Measurements from ENCODE around the gene ZCRB1.
"Not testable (repeated sequence)": the region's sequence is repeated elsewhere in the genome, so short reads cannot be mapped to it uniquely, and the experiment has no call there.

The ZCRB1 gene, protein sequence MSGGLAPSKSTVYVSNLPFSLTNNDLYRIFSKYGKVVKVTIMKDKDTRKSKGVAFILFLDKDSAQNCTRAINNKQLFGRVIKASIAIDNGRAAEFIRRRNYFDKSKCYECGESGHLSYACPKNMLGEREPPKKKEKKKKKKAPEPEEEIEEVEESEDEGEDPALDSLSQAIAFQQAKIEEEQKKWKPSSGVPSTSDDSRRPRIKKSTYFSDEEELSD

DNA sequence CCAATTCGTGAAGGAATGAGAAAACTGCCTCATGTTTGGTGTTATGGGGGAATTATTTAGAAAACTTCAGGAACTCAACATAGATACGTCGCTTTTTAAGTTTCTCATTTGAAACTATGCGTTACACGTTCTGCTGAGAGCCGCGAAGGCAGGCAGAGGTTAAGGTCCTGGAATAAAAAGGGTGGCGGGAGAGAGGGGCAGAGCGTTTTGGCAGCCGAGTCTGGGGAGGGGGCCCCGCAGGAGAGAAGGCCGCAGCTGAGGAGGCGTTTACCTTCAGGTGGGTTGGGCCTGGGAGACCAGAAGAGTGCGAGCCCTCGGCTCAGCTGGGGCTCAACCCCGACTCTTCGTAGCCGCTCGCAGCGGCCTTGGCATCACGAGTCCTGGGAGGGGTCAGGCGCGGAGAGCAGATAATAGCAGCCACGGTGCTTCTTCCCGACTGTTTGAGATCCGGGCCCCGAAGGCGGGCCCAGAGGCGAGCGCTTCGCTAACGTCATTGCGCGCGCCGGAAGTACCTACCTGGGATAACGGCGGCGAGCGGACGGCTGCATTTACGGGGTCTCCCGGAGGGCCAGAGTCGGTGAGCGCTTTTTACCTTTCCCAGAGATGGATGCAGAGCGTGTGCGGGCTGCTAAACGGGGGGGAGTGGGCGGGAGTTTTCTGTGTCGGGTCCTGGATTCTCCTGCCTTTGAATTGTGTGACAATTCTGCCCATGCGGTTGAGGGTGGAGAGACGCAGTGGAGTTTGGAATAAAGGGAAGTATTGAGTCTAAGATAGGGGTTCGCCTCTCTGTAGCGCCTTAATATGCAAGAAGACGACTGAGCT lies at the start of gene ZCRB1, which contains the start of gene PPHLN1:
ZCRB1 (minus strand) TSS at position 442 of the 822 bp plus-strand sequence. CDS start 1,992 bp downstream, outside the sequence.
PPHLN1 (plus strand) TSS at position 515 of the 822 bp plus-strand sequence. CDS start 9,736 bp downstream, outside the sequence.
- DNase-seq (ENCODE audit: low read depth in 2 of 2, low spot score in 1 of 2): peak; percentile 38 to 65

DNA sequence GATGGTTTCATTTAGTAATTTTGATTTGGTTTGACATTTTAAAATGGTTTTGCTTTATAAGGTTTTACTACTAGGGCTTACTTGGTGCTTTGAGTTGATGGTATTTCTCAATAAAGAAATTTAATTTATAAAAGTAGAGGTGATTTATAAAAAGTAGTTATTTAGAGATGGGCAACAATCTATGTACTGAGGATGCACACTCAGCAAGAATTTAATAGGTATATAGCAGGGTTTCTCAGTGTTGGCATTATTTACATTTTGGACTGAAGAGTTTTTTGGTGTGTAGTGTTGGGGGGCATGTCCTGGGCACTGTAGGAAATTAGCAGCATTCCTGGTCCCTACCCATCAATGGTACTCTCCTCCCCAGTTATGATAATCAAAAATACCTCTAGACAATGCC lies 47.8 kb upstream of the ZCRB1 start:
- DNase-seq (ENCODE audit: low read depth in 2 of 2, low spot score in 1 of 2): no peak

DNA sequence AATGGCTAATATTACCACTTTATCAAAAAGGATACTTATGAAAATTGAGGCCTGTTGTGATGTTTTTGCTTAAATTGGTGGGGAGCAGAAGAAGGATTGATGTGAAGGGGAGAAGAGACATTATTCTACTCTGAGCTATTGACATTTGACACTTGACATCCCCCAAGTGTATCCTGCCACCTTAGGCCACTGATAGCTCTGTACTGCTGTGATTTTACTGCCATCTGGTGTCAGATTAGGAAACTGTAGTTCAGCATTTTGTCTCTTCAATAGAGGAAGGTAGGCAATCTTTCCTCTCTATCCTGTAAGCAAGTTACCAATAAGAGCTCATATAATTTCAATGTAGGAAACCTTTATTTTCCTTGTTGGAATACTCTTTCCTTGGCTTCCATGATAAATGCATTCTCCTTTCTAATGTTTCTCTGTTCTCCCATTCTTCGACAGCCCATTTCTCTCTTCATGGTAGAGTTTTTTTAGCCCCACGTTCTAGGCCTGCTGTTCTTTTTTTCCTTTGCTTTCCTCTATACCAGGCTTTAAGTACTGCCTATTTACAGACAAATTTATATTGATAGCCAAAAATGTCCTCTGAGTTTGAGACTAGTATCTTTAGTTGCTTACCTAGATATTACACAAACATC lies 46.4 kb upstream of the ZCRB1 start:
- DNase-seq (ENCODE audit: low read depth in 2 of 2, low spot score in 1 of 2): no peak

DNA sequence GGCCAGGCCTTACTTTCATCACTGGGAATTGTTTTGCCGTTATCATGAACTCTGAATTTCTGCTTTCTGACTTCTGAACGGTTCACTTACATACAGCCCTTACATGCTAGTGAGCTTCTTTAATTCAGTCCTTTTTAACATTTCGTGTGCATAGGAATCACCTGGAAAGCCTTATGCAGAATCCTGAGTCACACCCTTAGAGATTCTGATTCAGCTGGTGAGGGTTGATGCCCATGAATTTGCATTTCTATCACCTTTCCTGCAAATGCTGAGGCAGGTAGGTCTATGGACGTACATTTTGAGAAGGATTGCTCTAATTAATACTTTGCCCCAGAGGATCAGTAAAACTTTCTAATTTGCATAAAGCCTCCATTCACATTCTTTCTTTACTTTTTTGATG lies 44.1 kb upstream of the ZCRB1 start:
- no peak for DNase-seq (ENCODE audit: low read depth in 2 of 2, low spot score in 1 of 2)

DNA sequence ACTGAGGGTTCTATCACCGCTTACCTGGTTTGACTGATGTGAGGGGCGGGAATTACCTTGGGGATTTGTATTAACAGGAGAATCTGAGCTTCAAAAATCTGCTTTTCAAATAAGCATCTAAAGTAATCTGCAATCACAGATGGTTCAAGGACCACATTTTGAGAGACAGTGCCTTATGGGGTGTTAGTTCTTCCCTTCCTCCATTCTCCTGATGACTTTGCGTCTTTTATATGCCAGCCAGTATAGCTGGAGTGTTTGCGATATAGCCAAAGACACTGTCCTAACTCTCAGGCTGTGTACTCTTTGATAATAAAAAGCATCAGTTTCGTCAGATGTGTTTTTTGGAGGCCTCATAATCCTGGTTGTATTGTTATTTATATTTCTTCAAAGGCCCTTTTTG lies 39.6 kb upstream of the ZCRB1 start:
- DNase-seq (ENCODE audit: low read depth in 2 of 2, low spot score in 1 of 2): no peak

DNA sequence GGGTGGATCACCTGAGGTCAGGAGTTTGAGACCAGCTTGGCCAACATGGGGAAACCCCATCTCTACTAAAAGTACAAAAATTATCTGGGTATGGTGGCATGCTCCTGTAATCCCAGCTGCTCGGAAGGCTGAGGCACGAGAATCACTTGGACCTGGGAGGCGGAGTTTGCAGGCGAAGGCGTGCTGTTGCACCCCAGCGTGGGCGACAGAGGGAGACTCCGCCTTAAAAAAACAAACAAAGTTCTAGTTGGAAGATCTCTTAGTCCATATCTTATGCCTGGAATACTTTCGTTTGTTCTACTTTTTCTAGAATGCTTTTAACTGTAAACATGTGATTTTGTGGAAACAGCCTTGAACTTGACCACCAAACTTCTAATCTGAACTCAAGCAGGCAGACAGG lies 38.8 kb upstream of the ZCRB1 start:
- no peak for DNase-seq (ENCODE audit: low read depth in 2 of 2, low spot score in 1 of 2)

DNA sequence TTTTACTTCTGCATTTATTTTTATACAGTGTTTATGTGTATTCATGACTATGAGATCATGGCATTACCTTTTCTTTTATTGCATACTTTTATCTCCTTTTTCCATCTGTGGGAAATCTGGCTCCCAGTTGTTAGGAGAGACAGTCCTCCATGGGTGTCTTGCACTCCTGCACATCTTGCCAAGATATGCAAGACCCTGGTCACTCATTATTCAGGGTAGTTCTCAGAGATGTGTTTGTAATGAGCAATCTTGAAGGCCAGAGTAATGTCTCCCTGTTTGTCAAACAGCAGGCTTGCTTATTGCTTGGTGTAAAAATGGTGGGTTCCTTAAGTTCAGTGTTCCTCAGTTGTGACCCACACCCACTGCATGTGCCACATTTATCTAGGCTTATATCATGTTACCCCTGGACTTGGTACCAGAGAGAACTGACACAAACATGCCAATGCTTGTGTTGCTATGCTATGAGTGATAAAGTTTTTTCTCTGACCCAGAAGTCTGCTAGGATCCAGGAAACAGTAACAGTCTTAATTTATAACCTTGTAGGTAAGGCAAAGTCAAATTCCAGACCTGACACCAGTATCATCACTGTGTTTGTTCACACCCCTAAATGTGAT lies 36.9 kb upstream of the ZCRB1 start:
- no peak for DNase-seq (ENCODE audit: low read depth in 2 of 2, low spot score in 1 of 2)

DNA sequence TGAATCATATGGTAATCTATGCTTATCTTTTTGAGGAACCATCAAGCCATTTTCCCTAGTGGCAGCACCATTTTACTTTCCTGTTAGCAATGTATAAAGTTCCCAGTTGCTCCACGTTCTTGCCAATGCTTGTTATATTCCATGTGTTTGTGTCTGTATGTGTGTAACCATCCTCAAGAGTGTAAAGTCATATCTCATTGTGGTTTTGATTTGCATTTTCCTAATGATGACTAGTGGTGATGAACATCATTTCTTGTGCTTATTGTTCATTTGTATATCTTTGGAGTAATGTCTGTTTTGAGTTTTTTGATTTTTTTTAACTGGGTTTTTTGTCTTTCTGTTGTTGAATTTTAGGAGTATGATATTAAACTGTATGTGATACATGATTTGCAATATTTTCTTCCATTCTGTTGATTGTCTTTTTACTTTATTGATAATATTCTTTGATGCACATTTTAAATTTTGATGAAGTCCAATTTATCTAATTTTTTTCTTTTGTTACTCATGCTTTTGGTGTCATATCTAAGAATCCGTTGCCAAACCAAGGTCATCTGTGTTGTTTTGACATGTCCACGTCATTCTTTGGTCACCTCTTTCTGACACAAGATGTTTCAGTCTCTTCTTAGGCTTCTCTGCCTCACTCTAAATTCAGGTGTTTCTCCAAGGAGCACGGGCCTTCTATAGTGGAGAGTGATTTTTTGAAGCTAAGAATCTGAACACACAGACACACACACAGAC lies 36.2 kb upstream of the ZCRB1 start:
- DNase-seq (ENCODE audit: low read depth in 2 of 2, low spot score in 1 of 2): no peak

DNA sequence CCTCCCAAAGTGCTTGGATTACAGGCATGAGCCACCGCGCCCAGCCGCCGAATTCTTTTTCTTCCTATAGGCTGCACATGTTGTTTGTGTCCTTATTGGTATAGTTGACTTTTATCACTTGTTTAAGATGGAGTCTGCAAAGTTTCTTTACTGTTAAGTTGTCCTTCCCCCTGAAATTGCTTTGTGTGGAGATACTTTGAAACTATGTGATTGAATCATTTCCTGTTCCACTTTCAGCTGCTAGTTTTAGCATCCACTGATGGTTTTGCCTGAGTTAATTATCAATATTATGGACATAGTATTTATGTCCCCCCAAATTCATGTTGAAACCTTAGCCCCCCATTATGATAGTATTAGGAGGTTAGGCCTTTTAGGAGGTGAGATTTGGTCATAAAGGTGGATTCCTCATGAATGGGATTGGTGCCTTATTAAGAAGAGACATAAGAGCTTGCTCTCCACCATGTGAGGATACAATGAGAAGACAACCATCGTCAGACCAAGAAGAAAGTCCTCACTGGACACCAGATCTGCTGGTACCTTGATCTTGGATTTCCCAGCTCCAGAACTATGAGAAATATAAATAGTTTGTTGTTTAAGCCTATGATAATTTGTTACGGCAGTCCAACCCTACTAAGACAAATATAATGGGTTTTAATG lies 35.0 kb upstream of the ZCRB1 start:
- no peak for DNase-seq (ENCODE audit: low read depth in 2 of 2, low spot score in 1 of 2)

DNA sequence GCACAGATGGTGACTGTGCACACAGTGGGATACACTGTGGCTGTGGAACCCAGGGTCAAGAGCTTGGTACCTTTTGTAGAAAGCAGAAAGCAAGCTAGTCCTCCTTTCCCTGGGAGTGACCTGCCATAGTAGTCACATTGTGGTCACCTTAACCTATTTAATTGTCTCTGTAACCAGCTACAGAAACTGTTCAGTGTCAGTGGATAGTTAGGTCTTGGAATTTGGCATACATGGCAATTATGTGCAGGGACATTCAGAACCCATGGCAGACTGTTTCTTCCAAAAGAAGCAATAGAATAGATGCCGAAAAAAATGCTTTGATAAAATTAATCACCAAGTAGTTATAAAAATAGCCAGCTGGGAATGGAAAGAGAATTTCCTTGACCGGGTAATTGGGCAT lies 30.4 kb upstream of the ZCRB1 start:
- no peak for DNase-seq (ENCODE audit: low read depth in 2 of 2, low spot score in 1 of 2)

DNA sequence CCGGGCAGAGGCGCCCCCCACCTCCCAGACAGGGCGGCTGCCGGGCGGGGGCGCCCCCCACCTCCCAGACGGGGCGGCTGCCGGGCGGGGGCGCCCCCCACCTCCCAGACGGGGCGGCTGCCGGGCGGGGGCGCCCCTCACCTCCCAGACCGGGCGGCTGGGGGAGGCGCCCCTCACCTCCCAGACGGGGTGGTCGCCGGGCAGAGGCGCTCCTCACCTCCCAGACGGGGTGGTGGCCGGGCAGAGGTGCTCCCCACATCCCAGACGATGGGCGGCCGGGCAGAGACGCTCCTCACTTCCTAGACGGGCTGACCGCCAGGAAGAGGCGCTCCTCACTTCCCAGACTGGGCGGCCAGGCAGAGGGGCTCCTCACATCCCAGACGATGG lies 24.1 kb upstream of the ZCRB1 start:
- DNase-seq (ENCODE audit: low read depth in 2 of 2, low spot score in 1 of 2): not testable (repeated sequence)

DNA sequence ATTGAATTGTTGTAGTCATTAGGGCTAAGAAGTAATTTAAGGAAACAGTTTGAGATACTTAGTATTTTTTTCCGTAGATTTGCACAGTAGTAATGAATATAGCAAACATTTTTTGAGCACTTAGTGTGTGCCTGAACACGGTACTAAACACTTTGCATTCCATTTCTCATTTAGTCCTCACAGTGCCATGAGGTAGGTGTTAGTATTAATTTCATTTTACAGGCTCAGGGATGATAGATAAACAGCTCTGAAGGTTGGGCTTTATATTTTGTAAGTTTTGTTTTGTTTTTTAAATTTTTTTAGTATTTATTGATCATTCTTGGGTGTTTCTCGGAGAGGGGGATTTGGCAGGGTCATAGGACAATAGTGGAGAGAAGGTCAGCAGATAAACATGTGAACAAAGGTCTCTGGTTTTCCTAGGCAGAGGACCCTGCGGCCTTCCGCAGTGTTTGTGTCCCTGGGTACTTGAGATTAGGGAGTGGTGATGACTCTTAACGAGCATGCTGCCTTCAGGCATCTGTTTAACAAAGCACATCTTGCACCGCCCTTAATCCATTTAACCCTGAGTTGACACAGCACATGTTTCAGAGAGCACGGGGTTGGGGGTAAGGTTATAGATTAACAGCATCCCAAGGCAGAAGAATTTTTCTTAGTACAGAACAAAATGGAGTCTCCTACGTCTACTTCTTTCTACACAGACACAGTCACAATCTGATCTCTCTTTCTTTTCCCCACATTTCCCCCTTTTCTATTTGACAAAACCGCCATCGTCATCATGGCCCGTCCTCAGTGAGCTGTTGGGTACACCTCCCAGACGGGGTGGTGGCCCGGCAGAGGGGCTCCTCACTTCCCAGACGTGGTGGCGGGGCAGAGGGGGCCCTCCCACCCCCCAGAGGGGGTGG lies 23.5 kb upstream of the ZCRB1 start:
- DNase-seq (ENCODE audit: low read depth in 2 of 2, low spot score in 1 of 2): not testable (repeated sequence)

DNA sequence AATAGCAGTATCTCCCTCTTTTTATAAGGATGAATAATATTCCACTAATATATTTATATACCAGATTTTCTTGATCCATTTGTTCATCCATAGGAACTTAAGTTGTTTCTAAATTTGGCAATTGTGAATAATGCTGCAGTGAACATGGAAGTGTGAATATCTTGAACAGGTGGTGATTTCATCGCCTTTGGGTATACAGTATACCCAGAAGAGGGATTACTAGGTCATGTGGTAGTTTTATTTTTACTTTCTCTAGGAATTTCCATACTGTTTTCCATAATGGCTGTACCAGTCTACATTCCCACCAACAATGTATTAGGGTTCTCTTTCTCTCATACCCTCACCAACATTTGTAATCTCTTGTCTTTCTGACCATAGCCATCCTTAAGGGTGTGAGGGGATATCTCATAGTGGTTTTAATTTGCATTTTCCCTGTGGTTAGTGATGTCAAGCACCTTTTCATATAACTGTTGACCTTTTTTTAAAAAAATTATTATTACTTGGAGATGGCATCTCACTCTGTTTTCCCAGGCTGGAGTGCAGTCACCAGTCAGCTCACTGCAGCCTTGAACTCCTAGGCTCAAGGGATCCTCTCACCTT lies 20.6 kb upstream of the ZCRB1 start:
- DNase-seq (ENCODE audit: low read depth in 2 of 2, low spot score in 1 of 2): no peak

DNA sequence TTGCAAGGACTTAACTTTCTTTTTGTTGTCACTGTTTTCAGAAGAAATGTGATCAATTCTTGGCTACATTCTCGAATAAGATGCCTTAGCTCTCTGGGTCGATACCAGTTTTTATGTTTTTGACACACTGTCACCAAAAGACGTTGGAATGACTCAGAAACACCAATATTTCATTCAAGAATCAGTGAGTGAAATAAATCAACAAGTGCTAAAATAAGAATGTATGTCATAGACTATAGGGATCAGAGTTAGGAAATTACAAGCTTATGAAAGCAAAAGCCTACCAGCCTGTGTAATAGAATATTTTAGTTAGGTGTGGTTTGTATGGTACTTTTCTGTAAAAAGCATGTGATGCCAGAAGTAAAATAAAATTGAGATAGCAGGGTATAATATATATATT lies 17.8 kb upstream of the ZCRB1 start:
- DNase-seq (ENCODE audit: low read depth in 2 of 2, low spot score in 1 of 2): no peak

DNA sequence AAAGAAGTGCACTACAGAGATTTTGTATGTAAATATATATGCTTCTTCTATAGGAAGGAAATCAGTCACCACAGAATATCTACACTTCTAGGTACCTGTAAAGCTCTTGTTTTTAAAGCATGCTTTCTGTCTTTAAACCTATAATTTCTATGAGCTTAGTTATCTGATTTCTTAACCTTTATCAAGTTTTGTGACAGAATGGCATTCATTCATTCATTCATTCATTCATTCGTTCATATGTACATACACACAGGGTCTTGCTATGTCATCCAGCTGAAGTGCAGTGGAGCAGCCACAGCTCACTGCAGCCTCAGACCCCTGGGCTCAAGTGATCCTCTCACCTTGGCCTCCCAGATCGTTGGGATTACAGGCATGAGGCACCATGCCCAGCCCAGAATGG lies 16.1 kb upstream of the ZCRB1 start:
- no peak for DNase-seq (ENCODE audit: low read depth in 2 of 2, low spot score in 1 of 2)

DNA sequence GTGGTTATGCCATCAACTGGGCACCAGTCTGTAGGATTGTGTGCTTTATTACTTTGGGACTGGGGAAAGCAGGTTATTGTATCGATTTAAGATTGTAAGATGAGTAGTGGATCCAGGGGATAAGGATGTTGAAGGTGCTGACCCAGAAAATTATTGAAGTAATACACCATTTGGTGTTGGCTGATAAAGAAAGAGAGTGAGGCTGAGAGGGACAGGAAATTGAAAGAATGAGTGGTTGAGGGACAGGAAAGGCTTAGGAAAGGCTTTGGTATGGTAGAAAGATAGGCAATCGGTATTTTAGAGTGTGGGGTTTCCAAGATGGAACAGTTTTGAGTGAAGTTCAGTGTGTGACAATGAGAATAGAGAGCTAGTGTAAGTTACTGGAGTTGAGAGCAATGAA lies 12.4 kb upstream of the ZCRB1 start:
- DNase-seq (ENCODE audit: low read depth in 2 of 2, low spot score in 1 of 2): no peak

DNA sequence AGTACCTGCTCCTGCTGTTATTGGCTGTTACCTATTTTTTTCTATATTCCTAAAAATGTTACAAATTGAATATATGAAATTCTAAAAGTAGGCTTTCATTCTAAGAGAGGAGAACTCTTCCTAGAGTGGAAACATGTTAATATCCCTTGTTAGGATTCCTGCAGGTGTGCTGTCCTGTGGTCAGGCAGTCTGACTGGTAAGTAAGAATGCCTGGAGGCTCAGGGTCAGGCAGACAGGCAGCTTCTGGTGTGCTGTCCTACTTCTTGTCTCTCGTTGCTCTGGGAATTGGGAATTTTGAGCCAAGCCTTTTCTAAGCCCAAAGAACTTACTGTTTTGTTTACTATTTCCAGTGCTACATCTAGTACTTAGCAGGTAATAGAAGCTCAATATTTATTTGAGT lies 10.4 kb upstream of the ZCRB1 start:
- no peak for DNase-seq (ENCODE audit: low read depth in 2 of 2, low spot score in 1 of 2)

DNA sequence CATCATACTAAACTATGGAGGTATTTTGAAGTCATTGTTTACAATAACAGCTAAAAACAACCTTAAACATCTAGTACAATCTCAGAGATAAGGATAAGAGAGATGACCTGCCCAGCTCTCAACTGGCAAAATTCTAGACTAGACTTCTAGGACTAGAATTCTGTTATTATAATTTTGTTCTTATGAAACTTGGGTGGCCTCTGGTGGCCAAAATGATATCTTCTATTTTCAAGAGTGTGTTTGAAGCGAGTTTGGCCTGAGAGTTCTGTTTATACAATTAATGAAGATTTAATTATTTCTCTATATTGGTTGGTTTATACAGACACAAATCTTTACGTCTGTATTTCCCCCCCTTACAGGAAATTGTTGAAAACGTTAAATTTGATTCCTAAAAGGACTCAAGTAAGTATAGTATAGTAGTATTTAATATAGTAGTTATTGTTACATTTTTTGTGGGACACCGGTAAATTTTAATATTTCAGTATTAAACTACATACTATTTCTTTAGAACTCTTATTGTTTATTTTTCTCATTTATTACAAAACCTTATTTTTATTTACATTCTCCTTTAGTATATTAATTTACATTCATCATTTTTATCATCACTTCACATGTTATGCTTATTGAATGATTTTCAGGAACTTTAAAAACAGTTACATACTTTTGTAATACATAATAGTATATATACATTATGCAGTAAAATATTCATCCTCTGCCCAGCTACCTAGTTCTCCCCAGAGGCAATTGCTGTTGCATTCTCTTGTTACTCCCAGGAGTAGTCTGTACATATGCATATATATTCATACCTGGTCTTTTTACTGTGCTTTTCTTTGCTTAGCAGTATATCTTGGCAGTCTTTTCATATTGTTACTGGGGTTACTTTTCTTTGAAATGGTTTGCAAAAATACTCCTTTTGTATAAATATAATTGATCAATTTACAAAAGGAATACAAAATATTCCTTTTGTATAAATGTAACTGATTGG lies 6.7 kb upstream of the ZCRB1 start:
- no peak for DNase-seq (ENCODE audit: low read depth in 2 of 2, low spot score in 1 of 2)

Data from stimulated activated CD8-positive, alpha-beta memory T cell treated with anti-CD3 and anti-CD28 coated beads, Interleukin-4, amount 100 ng/mL, for 1 hour (primary cell).